Nephron progenitor cell (in vitro differentiated cells): ENCODE results near the gene EFNA5.
A peak's percentile ranks its signal among the peaks of the same experiment; 100 is the strongest.

Experiments used
- DNase-seq: peaks from one replicate; pipeline ENCODE4 v3.0.0; 2021
- H3K27ac Mint-ChIP-seq: 2 replicates; pipeline ENCODE4 v1.8.0; 2021; ENCODE audit warnings: mild to moderate bottlenecking, moderate library complexity, mixed read lengths
- H3K27me3 Mint-ChIP-seq: 2 replicates; pipeline ENCODE4 v1.8.0; 2021; ENCODE audit warnings: mild to moderate bottlenecking, low read depth, mixed read lengths; ENCODE audit not compliant: poor library complexity
- H3K36me3 Mint-ChIP-seq: 2 replicates; pipeline ENCODE4 v1.8.0; 2021; ENCODE audit warnings: low read depth, mixed read lengths
- H3K4me1 Mint-ChIP-seq: 2 replicates; pipeline ENCODE4 v1.8.0; 2021; ENCODE audit warnings: mixed read lengths
- H3K4me3 Mint-ChIP-seq: 2 replicates; pipeline ENCODE4 v1.8.0; 2021; ENCODE audit warnings: mild to moderate bottlenecking, moderate library complexity, mixed read lengths
- H3K9me3 Mint-ChIP-seq: 2 replicates; pipeline ENCODE4 v1.8.0; 2021; ENCODE audit warnings: mild to moderate bottlenecking, moderate library complexity, mixed read lengths
- TF ChIP-seq, protein P1 (sequence below): fragments of 200-600 bp; sonication (generic); IDR thresholded peaks from 2 replicates; pipeline ENCODE4 v1.5.0; 2021; ENCODE audit warnings: antibody characterized with exemption

EFNA5 gene

DNA sequence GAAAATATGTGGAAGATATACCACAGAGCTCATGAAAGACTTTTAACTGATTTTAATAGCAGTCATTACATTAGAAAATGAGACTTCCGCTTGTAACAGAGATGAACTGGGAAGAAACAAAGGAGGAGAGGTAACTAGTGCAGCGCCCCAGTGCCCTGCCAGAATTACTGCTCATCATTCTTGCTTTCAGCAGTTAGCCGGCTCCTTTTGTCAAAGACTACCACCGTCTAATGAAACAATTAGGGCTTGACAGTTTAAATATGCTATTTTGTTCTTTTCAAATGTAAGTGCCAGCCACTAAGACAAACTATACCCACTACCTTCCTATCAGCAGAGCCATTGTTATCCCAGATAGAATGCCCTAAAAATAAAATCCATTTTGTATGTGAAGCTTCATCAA lies 328.4 kb downstream of the EFNA5 start:
- DNase-seq: no peak
- Mint-ChIP-seq H3K4me3 (no peak overlapping the region), H3K9me3 (peaks cover 40% of the 10 kb centered on the region), H3K36me3 (peaks cover 20% of the 10 kb centered on the region), H3K4me1 (peaks cover 12% of the 10 kb centered on the region), H3K27ac (no peak overlapping the region), H3K27me3 (no peaks in the 10 kb centered on the region)
- TF ChIP-seq, protein P1, sequence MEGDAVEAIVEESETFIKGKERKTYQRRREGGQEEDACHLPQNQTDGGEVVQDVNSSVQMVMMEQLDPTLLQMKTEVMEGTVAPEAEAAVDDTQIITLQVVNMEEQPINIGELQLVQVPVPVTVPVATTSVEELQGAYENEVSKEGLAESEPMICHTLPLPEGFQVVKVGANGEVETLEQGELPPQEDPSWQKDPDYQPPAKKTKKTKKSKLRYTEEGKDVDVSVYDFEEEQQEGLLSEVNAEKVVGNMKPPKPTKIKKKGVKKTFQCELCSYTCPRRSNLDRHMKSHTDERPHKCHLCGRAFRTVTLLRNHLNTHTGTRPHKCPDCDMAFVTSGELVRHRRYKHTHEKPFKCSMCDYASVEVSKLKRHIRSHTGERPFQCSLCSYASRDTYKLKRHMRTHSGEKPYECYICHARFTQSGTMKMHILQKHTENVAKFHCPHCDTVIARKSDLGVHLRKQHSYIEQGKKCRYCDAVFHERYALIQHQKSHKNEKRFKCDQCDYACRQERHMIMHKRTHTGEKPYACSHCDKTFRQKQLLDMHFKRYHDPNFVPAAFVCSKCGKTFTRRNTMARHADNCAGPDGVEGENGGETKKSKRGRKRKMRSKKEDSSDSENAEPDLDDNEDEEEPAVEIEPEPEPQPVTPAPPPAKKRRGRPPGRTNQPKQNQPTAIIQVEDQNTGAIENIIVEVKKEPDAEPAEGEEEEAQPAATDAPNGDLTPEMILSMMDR: no peak

DNA sequence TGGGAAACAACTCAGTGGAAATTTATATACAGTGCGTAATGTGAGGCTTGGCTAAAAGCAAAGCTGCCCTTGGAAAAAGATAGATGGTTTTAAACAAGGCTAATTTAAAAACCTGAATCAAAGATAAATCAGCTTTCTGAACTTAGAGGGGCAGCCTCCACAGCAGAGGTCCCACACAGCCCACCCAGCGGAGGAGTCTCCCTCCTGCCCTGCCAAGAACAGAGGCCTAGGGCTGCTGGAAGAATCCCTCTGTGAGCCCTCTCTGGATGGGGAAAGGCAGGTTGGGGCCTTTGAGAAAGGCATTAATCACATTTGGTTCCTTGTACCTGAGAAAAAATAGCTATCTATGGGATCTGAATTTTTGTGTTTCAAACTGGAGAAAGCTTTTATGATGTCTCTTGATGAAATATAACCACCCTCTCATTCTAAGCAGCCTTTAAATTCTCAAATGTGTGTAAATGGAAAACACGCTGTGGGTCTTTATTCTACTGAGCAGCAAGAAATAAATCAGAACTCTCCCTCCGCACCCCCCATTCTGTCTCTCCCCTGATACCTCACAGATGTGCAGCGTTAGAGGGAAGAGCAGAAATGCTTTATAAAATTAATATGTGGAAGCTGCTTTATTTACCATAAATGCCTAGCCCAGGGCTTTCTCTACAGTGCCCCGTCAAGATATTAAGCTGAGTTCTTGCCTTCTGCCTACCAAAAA lies 329.2 kb downstream of the EFNA5 start:
- Mint-ChIP-seq H3K4me1 (peaks cover 17% of the 10 kb centered on the region), H3K27me3 (no peaks in the 10 kb centered on the region), H3K27ac (peak overlapping the region; percentile 62), H3K36me3 (peaks cover 17% of the 10 kb centered on the region), H3K9me3 (peaks cover 32% of the 10 kb centered on the region), H3K4me3 (no peak overlapping the region)
- TF ChIP-seq, protein P1: no peak
- no peak for DNase-seq

DNA sequence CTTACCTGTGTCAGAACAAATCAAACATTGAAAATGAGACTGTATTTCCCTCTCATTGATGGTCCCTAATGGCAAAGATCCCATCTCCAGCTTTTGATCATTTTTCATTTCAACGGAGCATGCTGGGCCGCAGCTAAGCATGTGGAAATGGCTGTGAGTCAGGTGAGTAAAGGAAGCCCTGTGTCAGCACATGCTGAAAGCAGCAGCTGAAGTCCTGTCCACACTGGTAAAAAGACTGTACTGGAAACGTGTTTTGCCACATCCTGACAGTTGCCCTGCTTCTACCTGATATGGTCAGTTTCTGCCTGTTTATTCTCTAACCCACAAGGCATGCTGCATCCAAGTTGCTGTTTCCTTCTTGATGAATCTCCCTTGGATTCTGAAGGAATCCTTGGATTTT lies 330.1 kb downstream of the EFNA5 start:
- TF ChIP-seq, protein P1: no peak
- H3K27ac Mint-ChIP-seq: no peak overlapping the region
- H3K9me3 Mint-ChIP-seq: peaks cover 23% of the 10 kb centered on the region
- H3K4me1 Mint-ChIP-seq: peaks cover 17% of the 10 kb centered on the region
- H3K27me3 Mint-ChIP-seq: no peaks in the 10 kb centered on the region
- no peak for DNase-seq
- H3K36me3 Mint-ChIP-seq: peaks cover 9% of the 10 kb centered on the region
- no peak overlapping the region for H3K4me3 Mint-ChIP-seq

DNA sequence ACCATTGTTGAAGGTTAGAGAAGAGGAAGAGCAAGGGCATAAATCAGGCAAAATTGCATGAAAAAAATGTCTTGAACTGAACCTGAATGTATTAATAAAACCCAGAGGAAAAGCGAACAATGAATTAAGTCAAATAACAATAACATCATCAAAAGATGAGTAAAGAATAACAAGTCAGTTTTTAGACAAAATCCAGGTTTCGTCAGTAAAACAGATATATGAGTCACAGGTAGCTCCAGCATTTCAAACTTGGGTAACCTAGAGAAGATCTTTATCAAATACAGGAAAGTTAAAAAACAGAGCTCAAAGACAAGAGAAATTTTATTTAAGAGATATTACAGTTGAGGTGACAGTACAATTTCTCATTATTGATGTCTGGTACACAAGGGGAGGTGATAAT lies 332.4 kb downstream of the EFNA5 start:
- DNase-seq: no peak
- TF ChIP-seq, protein P1: no peak
- Mint-ChIP-seq H3K4me3 (no peak overlapping the region), H3K27ac (no peak overlapping the region), H3K4me1 (peaks cover 17% of the 10 kb centered on the region), H3K9me3 (peaks cover 2% of the 10 kb centered on the region), H3K27me3 (peaks cover under 1% of the 10 kb centered on the region), H3K36me3 (no peaks in the 10 kb centered on the region)

DNA sequence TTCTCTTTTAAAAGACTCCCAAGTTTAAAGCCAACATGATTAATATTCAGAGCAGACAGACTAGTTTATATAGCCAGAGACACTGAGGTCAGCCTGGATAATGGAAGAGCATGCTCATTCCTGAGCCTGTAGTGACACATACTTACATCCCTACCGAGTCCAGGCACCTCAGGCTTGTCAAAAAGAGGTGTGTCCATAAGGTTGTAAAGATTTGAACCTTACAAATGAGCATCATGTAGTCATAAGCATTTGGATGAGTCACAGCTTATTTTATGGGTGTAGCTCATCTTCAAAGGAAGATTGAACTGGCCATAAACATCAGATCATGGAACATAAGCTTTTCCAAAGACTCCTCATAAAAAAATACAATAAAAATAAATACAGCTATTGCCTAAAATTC lies 333.5 kb downstream of the EFNA5 start:
- TF ChIP-seq, protein P1: no peak
- Mint-ChIP-seq H3K27me3 (peaks cover 3% of the 10 kb centered on the region), H3K9me3 (no peaks in the 10 kb centered on the region), H3K36me3 (no peaks in the 10 kb centered on the region), H3K4me3 (no peak overlapping the region), H3K27ac (no peak overlapping the region), H3K4me1 (peaks cover 11% of the 10 kb centered on the region)
- no peak for DNase-seq

DNA sequence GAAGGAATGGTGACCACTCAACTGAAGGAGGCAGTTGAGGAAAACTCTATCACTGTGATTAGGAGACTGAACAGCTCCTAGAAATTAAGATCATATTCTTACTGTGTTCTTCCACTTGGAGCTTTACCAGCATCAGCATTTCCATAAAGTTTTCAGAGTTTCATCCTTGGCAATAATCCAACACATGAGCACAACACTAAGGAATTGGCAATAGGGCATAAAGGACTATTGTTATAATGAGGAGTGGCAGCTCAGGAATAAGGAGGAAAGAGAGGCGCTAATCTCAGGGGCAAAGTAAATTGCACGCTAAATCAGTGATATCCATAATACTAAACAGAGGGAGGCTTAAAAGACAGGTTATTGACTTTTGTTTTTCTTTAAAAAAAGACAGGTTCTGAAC lies 338.9 kb downstream of the EFNA5 start:
- DNase-seq: no peak
- H3K36me3 Mint-ChIP-seq: no peaks in the 10 kb centered on the region
- no peak overlapping the region for H3K27ac Mint-ChIP-seq
- H3K4me1 Mint-ChIP-seq: peaks cover under 1% of the 10 kb centered on the region
- H3K9me3 Mint-ChIP-seq: no peaks in the 10 kb centered on the region
- no peak overlapping the region for H3K4me3 Mint-ChIP-seq
- peaks cover 3% of the 10 kb centered on the region for H3K27me3 Mint-ChIP-seq
- TF ChIP-seq, protein P1: no peak
